DMS79 (cell line): ENCODE results near the gene SLC25A22.

Experiments
- DNase-seq: peaks from one replicate; lab custom pipeline; 2025; lab: John Stamatoyannopoulos, UW

The SLC25A22 gene

DNA sequence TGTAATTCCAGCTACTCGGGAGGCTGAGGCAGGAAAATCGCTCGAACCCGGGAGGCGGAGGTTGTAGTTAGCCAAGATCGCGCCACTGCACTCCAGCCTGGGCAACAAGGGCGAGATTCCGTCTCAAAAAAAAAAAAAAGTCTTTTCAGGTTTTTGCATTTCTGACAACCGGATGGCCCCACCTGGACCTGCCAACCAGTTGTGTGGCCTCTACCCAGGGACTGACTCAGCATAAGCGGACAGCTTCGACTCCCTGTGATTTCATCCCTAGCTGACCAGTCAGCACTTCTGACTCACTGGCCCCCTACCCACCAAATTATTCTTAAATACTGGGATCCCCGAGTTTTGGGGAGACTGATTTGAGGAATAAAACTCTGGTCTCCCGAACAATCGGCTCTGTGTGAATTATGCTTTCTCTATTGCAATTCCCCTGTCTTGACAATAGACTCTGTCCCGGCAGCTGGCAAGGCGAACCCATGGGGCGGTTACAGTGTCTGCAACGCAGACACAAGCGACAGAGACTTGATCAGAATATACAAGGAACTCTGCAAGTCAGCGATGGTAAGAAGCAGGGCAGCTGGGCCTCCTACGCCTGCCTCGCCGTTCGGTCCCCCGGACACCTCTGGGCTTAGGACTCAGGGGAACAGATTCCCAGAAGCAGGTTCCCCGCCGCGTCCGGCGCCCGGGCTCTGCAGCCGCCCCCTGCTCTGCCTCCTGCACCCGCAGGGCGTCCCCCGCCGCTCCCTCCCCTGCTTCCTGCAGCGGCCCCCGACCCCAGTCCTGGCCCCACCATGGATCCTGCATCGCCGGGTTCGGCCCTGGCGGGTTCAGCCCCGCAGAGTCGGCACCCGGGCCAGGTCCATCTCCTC, 51.6 kb downstream of the SLC25A22 start:
- DNase-seq, result no peak

- no peak for DNase-seq
Observed at GRCh38 chr11:745428-745827, 52.7 kb downstream of the SLC25A22 start.

DNA sequence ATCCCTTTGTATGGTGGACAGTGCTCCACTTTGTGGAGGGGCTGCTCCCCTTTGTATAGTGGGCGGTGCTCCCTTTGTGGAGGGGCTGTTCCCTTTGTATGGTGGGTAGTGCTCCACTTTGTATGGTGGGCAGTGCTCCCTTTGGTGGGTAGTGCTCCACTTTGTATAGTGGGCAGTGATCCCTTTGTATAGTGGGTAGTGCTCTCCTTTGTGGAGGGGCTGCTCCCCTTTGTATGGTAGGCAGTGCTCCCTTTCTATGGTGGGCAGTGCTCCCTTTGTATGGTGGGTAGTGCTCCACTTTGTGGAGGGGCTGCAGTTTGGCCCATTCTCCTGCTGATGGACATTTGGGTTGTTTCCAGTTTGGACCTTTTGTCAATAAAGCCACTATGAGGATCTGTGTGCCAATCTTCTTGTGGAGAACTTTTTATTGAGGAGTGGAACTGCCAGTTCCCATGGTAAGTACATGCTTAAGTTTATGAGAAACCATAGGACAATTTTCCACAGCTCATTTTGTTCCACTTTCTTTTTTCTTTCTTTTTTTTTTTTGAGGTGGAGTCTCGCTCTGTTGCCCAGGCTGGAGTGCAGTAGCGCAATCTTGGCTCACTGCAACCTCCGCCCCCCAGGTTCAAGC, 55.4 kb downstream of the SLC25A22 start:
- no peak for DNase-seq

GRCh38 chr11:742156-742546, 55.9 kb downstream of the SLC25A22 start:
- no peak for DNase-seq
